Suppressor macrophage (primary cell): ENCODE data around the gene IL6R.

ENCODE experiments used
- DNase-seq, 4 experiments: peaks; one replicate each; pipeline ENCODE4 v3.0.0-alpha.2; 2020 to 2022

IL6R gene

GRCh38 chr1:154453574-154454352, 48.6 kb downstream of the IL6R start:
- DNase-seq: peak; percentile 41 to 74 (median 65)

- DNase-seq: peak; percentile 50 to 77 (median 76)
Measured at GRCh38 chr1:154454386-154455120, 49.4 kb downstream of the IL6R start.

GRCh38 chr1:154456631-154457030, 51.5 kb downstream of the IL6R start:
- peak; percentile 68 to 88 (median 82) for DNase-seq

- no peak for DNase-seq
Measured at GRCh38 chr1:154459080-154459479, 53.9 kb downstream of the IL6R start.

GRCh38 chr1:154460695-154461260, 55.6 kb downstream of the IL6R start:
- DNase-seq: no peak

GRCh38 chr1:154463512-154463990, 58.4 kb downstream of the IL6R start:
- peak; percentile 73 to 88 (median 86) for DNase-seq

GRCh38 chr1:154465621-154466195, 60.6 kb downstream of the IL6R start:
- DNase-seq: peak in 3 of 4 experiments; percentile 59 to 67 (median 65)

- DNase-seq: peak; percentile 40 to 73 (median 52)
Measured at GRCh38 chr1:154466206-154466605, 61.1 kb downstream of the IL6R start.

GRCh38 chr1:154466921-154467417, 61.8 kb downstream of the IL6R start:
- DNase-seq: peak; percentile 48 to 82 (median 76)

- no peak for DNase-seq
Measured at GRCh38 chr1:154467434-154468102, 62.4 kb downstream of the IL6R start.

GRCh38 chr1:154468535-154469250, 63.5 kb downstream of the IL6R start:
- no peak for DNase-seq

- DNase-seq: no peak
Measured at GRCh38 chr1:154469844-154470560, 64.9 kb downstream of the IL6R start.

- DNase-seq: no peak
Measured at GRCh38 chr1:154471304-154471703, 66.2 kb downstream of the IL6R start.

- DNase-seq: peak; percentile 80 to 92 (median 88)
Measured at GRCh38 chr1:154474802-154475201, 69.7 kb downstream of the IL6R start.

- DNase-seq: no peak
Measured at GRCh38 chr1:154476791-154477190, 71.6 kb downstream of the IL6R start.

- no peak for DNase-seq
Measured at GRCh38 chr1:154478013-154478412, 72.9 kb downstream of the IL6R start.

- DNase-seq: peak; percentile 75 to 87 (median 80)
Measured at GRCh38 chr1:154478639-154479038, 73.5 kb downstream of the IL6R start.

- DNase-seq: peak; percentile 84 to 95 (median 90)
Measured at GRCh38 chr1:154479764-154480421, 74.8 kb downstream of the IL6R start.

GRCh38 chr1:154481053-154481452, 75.9 kb downstream of the IL6R start:
- DNase-seq: peak; percentile 53 to 71 (median 64)
